ENCODE data around the gene ZRANB3.

GRCh38 chr2:135119582-135119981 is 411.4 kb downstream of the ZRANB3 start:
- TF ChIP-seq POLR2AphosphoS5 (IDR thresholded peaks at IDR 0.05; ENCODE audit: borderline replicate concordance, low read depth, low read length) (no peak), EZH2 (IDR thresholded peaks at IDR 0.05) (no peak), FOXP2 (optimal IDR thresholded peaks at IDR 0.05; ENCODE audit: control extremely low read depth, extremely low read length, insufficient read depth) (no peak)
